ENCODE results near the gene PITPNC1.

DNA sequence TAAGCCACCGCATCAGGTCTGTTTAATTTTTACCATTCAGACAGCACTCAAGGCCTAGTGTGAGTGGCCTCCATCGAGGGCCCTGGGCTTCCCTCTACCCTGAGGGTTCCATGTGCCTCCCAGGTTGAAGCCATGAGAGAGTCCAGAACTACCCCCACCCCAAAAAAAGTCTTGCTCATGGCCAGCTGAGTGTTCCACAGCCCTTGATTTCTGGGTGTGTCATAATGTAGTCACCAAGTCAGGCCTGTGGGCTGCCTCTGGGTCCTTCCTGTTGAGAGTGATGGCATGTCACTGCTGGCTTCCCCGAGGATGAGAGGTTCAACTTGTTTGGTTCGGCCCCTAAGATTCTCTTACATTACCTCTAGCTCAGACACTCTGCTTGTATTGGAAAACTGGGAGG is 100.6 kb downstream of the PITPNC1 start:
- TF ChIP-seq, protein P1, sequence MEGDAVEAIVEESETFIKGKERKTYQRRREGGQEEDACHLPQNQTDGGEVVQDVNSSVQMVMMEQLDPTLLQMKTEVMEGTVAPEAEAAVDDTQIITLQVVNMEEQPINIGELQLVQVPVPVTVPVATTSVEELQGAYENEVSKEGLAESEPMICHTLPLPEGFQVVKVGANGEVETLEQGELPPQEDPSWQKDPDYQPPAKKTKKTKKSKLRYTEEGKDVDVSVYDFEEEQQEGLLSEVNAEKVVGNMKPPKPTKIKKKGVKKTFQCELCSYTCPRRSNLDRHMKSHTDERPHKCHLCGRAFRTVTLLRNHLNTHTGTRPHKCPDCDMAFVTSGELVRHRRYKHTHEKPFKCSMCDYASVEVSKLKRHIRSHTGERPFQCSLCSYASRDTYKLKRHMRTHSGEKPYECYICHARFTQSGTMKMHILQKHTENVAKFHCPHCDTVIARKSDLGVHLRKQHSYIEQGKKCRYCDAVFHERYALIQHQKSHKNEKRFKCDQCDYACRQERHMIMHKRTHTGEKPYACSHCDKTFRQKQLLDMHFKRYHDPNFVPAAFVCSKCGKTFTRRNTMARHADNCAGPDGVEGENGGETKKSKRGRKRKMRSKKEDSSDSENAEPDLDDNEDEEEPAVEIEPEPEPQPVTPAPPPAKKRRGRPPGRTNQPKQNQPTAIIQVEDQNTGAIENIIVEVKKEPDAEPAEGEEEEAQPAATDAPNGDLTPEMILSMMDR (IDR thresholded peaks at IDR 0.05) = no peak
- no peak for TF ChIP-seq POLR2A (IDR thresholded peaks at IDR 0.05)

All from adrenal gland (tissue), 5 donors.